ENCODE results near the gene FGG. TPM values are rescaled to one million over a fixed set of nuclear protein-coding genes. Genes with fewer than 3 reads are reported as not detected.
A peak's percentile ranks its signal among the peaks of the same experiment; 100 is the strongest.

Gene FGG
- total RNA-seq, 1 donor from 2014 or later, result 0.26 TPM

DNA sequence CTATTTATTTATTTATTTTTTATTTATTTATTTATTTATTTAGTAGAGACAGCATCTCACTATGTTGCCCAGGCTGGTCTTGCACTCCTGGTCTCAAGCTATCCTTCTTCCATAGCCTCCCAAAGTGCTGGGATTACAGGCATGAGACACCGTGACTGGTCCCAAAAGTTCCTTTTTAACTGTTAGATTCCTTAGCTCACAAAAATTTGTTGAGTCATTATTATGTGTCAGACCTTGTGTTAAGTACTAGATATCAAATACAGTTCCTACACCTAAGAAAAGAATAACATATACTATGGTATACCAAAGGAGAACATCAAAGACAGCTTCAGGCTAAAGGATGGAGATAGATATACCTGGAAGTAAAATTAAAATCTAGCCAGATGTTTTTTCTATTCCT lies 33.5 kb downstream of the FGG start:
- DNase-seq (ENCODE audit: low read depth) (peak; percentile 60), FAIRE-seq (no peak)
- no peaks in the 10 kb centered on the region for H3K27me3 ChIP-seq (ENCODE audit: control insufficient read depth, insufficient read depth, low read length)

GRCh38 chr4:154577324-154577723 lies 35.1 kb downstream of the FGG start:
- no peaks in the 10 kb centered on the region for H3K27me3 ChIP-seq (ENCODE audit: control insufficient read depth, insufficient read depth, low read length)
- DNase-seq (ENCODE audit: low read depth) (no peak), FAIRE-seq (no peak)
- TF ChIP-seq, protein P1, sequence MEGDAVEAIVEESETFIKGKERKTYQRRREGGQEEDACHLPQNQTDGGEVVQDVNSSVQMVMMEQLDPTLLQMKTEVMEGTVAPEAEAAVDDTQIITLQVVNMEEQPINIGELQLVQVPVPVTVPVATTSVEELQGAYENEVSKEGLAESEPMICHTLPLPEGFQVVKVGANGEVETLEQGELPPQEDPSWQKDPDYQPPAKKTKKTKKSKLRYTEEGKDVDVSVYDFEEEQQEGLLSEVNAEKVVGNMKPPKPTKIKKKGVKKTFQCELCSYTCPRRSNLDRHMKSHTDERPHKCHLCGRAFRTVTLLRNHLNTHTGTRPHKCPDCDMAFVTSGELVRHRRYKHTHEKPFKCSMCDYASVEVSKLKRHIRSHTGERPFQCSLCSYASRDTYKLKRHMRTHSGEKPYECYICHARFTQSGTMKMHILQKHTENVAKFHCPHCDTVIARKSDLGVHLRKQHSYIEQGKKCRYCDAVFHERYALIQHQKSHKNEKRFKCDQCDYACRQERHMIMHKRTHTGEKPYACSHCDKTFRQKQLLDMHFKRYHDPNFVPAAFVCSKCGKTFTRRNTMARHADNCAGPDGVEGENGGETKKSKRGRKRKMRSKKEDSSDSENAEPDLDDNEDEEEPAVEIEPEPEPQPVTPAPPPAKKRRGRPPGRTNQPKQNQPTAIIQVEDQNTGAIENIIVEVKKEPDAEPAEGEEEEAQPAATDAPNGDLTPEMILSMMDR (IDR thresholded peaks at IDR 0.05; ENCODE audit: insufficient read depth, low read length, severe bottlenecking), result no peak
- H3K36me3 ChIP-seq (ENCODE audit: control insufficient read depth, insufficient read depth, low read length), result no peaks in the 10 kb centered on the region
- no peak overlapping the region for H3K4me3 ChIP-seq (ENCODE audit: low read depth, low read length)

More for the DNA sequence above, 33.5 kb downstream of the FGG start:
- TF ChIP-seq, protein P1 (IDR thresholded peaks at IDR 0.05; ENCODE audit: insufficient read depth, low read length, severe bottlenecking), result no peak
- H3K4me3 ChIP-seq (ENCODE audit: low read depth, low read length), result no peak overlapping the region
- H3K36me3 ChIP-seq (ENCODE audit: control insufficient read depth, insufficient read depth, low read length), result no peaks in the 10 kb centered on the region

DNA sequence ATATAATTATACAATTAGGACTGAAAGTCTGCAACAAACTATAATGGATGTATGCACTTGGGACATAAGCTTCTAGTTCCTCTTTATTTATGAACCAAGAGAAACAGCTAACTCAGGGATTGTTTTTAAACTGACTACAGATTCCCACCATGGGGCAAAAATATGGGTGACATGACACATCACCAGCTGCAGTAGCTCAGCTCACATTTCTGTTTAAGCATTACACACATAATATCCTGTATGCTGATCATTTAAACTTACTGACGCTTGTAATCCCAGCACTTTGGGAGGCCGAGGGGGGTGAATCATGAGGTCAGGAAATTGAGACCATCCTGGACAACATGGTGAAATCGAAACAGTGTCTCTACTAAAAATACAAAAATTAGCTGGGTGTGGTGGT lies 38.1 kb downstream of the FGG start:
- Histone ChIP-seq H3K27me3 (ENCODE audit: control insufficient read depth, insufficient read depth, low read length) (no peaks in the 10 kb centered on the region), H3K36me3 (ENCODE audit: control insufficient read depth, insufficient read depth, low read length) (no peaks in the 10 kb centered on the region), H3K4me3 (ENCODE audit: low read depth, low read length) (no peak overlapping the region)
- FAIRE-seq (no peak), DNase-seq (ENCODE audit: low read depth) (no peak)
- TF ChIP-seq, protein P1 (IDR thresholded peaks at IDR 0.05; ENCODE audit: insufficient read depth, low read length, severe bottlenecking), result no peak

DNA sequence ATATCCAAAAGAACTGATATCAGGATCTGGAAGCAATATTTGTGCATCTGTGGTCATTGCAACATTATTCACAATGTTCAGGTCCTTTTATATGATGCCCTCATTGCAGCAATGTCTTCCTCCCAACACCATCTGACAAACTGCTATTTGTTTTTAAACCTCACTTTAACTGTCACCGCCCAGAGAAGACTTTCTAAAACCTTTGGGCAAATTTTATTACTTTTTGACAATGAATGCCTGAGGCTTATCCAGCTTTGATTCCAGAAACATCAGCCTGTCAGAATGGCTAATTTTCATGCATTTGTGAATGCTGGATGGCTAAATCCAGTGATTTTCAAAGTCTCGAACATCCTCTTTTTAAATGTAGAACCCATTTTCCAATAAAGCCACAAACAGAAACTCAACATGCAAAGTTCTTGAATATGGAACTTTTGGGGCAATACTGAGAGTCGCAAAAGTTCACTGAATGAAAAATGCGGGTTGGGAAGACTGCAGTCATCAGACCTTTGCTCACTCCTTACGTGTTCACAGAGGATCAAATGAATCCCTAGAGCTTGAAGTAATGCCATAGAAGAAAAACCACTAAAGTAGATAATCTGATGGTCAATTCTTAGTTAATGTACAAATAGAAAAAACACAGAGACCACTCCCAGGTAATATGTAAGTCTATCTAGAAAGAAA lies 39.1 kb downstream of the FGG start:
- DNase-seq (ENCODE audit: low read depth) (no peak), FAIRE-seq (no peak)
- TF ChIP-seq, protein P1 (IDR thresholded peaks at IDR 0.05; ENCODE audit: insufficient read depth, low read length, severe bottlenecking), result no peak
- H3K36me3 ChIP-seq (ENCODE audit: control insufficient read depth, insufficient read depth, low read length), result no peaks in the 10 kb centered on the region
- no peaks in the 10 kb centered on the region for H3K27me3 ChIP-seq (ENCODE audit: control insufficient read depth, insufficient read depth, low read length)
- H3K4me3 ChIP-seq (ENCODE audit: low read depth, low read length), result no peak overlapping the region

GRCh38 chr4:154569584-154569983 lies 42.9 kb downstream of the FGG start:
- TF ChIP-seq, protein P1 (IDR thresholded peaks at IDR 0.05; ENCODE audit: insufficient read depth, low read length, severe bottlenecking), result no peak
- Histone ChIP-seq H3K36me3 (ENCODE audit: control insufficient read depth, insufficient read depth, low read length) (no peaks in the 10 kb centered on the region), H3K4me3 (ENCODE audit: low read depth, low read length) (no peak overlapping the region), H3K27me3 (ENCODE audit: control insufficient read depth, insufficient read depth, low read length) (no peaks in the 10 kb centered on the region)
- DNase-seq (ENCODE audit: low read depth) (no peak), FAIRE-seq (no peak)

GRCh38 chr4:154569028-154569427 lies 43.4 kb downstream of the FGG start:
- no peak for FAIRE-seq
- peak; percentile 51 for DNase-seq (ENCODE audit: low read depth)
- no peak overlapping the region for H3K4me3 ChIP-seq (ENCODE audit: low read depth, low read length)
- no peaks in the 10 kb centered on the region for H3K27me3 ChIP-seq (ENCODE audit: control insufficient read depth, insufficient read depth, low read length)
- H3K36me3 ChIP-seq (ENCODE audit: control insufficient read depth, insufficient read depth, low read length), result no peaks in the 10 kb centered on the region
- TF ChIP-seq, protein P1 (IDR thresholded peaks at IDR 0.05; ENCODE audit: insufficient read depth, low read length, severe bottlenecking), result no peak
